ENCODE data around the gene KANSL1L. TPM values are rescaled to one million over a fixed set of nuclear protein-coding genes. Genes with fewer than 3 reads are reported as not detected.
A peak's percentile ranks its signal among the peaks of the same experiment; 100 is the strongest.

KANSL1L gene, protein sequence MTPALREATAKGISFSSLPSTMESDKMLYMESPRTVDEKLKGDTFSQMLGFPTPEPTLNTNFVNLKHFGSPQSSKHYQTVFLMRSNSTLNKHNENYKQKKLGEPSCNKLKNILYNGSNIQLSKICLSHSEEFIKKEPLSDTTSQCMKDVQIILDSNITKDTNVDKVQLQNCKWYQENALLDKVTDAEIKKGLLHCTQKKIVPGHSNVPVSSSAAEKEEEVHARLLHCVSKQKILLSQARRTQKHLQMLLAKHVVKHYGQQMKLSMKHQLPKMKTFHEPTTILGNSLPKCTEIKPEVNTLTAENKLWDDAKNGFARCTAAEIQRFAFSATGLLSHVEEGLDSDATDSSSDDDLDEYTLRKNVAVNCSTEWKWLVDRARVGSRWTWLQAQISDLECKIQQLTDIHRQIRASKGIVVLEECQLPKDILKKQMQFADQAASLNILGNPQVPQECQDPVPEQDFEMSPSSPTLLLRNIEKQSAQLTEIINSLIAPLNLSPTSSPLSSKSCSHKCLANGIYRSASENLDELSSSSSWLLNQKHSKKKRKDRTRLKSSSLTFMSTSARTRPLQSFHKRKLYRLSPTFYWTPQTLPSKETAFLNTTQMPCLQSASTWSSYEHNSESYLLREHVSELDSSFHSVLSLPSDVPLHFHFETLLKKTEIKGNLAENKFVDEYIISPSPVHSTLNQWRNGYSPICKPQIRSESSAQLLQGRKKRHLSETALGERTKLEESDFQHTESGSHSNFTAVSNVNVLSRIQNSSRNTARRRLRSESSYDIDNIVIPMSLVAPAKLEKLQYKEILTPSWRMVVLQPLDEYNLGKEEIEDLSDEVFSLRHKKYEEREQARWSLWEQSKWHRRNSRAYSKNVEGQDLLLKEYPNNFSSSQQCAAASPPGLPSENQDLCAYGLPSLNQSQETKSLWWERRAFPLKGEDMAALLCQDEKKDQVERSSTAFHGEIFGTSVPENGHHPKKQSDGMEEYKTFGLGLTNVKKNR
- 0.90 TPM for polyA plus RNA-seq

GRCh38 chr2:210171309-210172218 lies at the start of gene KANSL1L:
KANSL1L (minus strand) TSS chr2:210171409; CDS start chr2:210154582, 16,827 bp downstream.
- H3K27me3 Mint-ChIP-seq: peaks cover 6% of the 10 kb centered on the region
- peaks cover 8 to 20% (median 14%) of the 10 kb centered on the region in 3 donors for H3K4me1 Mint-ChIP-seq
- peaks cover 5% of the 10 kb centered on the region for H3K36me3 Mint-ChIP-seq
- peak within 1 kb of the TSS; percentile 95 to 99 (median 98) for H3K4me3 Mint-ChIP-seq
- no peaks in the 10 kb centered on the region for H3K9me3 Mint-ChIP-seq
- H3K27ac Mint-ChIP-seq: peak within 1 kb of the TSS; percentile 95 to 96 (median 95)

GRCh38 chr2:210215120-210215519 lies 43.9 kb upstream of the KANSL1L start:
- H3K4me1 Mint-ChIP-seq: no peaks in the 10 kb centered on the region
- H3K27ac Mint-ChIP-seq: no peak overlapping the region
- no peaks in the 10 kb centered on the region for H3K9me3 Mint-ChIP-seq
- H3K27me3 Mint-ChIP-seq: no peaks in the 10 kb centered on the region
- H3K36me3 Mint-ChIP-seq: no peaks in the 10 kb centered on the region
- no peak overlapping the region for H3K4me3 Mint-ChIP-seq

GRCh38 chr2:210210185-210210584 lies 39.0 kb upstream of the KANSL1L start:
- Mint-ChIP-seq H3K4me3 (no peak overlapping the region), H3K36me3 (no peaks in the 10 kb centered on the region), H3K9me3 (no peaks in the 10 kb centered on the region), H3K27ac (no peak overlapping the region), H3K27me3 (peaks cover 9% of the 10 kb centered on the region), H3K4me1 (no peaks in the 10 kb centered on the region)

- H3K27me3 Mint-ChIP-seq: peaks cover 11% of the 10 kb centered on the region
- no peaks in the 10 kb centered on the region for H3K9me3 Mint-ChIP-seq
- no peaks in the 10 kb centered on the region for H3K4me1 Mint-ChIP-seq
- no peaks in the 10 kb centered on the region for H3K36me3 Mint-ChIP-seq
- H3K27ac Mint-ChIP-seq: no peak overlapping the region
- H3K4me3 Mint-ChIP-seq: no peak overlapping the region
These were observed 36.7 kb upstream of the KANSL1L start for GRCh38 chr2:210207929-210208328.

DNA sequence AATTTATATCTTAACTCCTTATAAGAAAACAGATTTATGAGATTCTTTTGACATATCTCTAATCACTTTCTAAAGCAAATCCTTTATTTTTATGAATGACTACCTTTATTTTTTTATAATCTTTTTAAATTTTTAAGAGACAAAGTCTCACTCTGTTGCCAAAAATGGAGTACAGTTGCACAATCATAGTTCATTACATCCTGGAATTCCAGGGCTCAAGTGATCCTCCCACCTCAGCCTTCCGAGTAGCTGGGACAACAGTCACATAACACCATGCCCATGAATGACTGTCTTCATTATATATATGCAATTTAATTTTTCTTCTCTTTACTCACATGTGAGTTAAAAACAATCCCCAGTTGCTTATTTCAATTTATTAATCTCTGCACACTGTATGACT lies 32.3 kb upstream of the KANSL1L start:
- no peaks in the 10 kb centered on the region for H3K4me1 Mint-ChIP-seq
- no peaks in the 10 kb centered on the region for H3K36me3 Mint-ChIP-seq
- peaks cover 16% of the 10 kb centered on the region for H3K27me3 Mint-ChIP-seq
- H3K27ac Mint-ChIP-seq: no peak overlapping the region
- H3K4me3 Mint-ChIP-seq: no peak overlapping the region
- no peaks in the 10 kb centered on the region for H3K9me3 Mint-ChIP-seq

DNA sequence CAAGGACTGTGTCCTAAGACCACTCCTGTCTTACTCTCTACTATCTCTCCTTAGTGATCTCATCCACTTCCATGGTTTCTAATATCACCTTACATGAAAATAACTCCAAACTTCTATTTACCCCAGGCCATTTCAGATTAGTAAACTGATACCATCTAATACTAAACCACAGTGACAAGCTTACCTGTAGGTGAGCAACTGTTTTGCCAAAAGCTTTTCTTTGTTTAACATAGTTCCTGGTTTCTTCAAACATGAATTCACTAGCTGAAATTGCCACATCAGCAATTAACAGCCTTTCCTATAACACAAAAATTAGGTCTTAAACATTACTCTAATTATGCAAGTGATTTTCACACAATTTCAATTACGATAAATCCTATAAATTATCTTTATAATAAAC lies 31.9 kb upstream of the KANSL1L start:
- H3K4me1 Mint-ChIP-seq: no peaks in the 10 kb centered on the region
- no peaks in the 10 kb centered on the region for H3K9me3 Mint-ChIP-seq
- H3K4me3 Mint-ChIP-seq: no peak overlapping the region
- H3K36me3 Mint-ChIP-seq: no peaks in the 10 kb centered on the region
- no peak overlapping the region for H3K27ac Mint-ChIP-seq
- H3K27me3 Mint-ChIP-seq: peaks cover 16% of the 10 kb centered on the region

GRCh38 chr2:210199854-210200253 lies 28.6 kb upstream of the KANSL1L start:
- Mint-ChIP-seq H3K27ac (no peak overlapping the region), H3K27me3 (peaks cover 7% of the 10 kb centered on the region), H3K36me3 (no peaks in the 10 kb centered on the region), H3K9me3 (no peaks in the 10 kb centered on the region), H3K4me3 (no peak overlapping the region), H3K4me1 (no peaks in the 10 kb centered on the region)

DNA sequence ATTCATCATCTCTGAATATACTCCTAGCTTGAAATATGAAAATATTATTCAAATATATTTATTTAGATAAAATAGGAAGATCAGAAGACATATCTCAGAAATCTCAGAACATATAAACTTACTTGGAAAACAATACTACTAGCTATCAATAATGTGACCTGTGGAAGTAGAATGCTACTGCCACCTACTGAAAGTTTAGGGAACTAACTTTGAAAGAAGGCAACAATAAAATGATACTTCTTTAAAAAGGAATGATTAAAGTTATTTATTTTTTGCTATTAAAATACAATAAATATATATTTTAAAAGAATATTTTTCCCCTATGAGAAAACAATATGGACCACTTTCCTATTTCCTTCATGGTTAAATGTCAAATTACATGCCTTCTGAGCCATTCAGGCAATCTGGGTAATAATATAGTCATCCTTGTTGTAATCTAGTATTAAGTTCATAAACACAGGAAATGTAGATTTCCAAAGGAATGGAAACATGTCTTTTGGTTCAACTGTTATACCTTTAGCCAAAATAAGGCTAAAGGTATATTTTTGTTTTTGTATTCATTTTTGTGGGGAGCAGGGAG lies 28.1 kb upstream of the KANSL1L start:
- Mint-ChIP-seq H3K4me3 (no peak overlapping the region), H3K27me3 (peaks cover 7% of the 10 kb centered on the region), H3K4me1 (no peaks in the 10 kb centered on the region), H3K27ac (no peak overlapping the region), H3K36me3 (no peaks in the 10 kb centered on the region), H3K9me3 (no peaks in the 10 kb centered on the region)

DNA sequence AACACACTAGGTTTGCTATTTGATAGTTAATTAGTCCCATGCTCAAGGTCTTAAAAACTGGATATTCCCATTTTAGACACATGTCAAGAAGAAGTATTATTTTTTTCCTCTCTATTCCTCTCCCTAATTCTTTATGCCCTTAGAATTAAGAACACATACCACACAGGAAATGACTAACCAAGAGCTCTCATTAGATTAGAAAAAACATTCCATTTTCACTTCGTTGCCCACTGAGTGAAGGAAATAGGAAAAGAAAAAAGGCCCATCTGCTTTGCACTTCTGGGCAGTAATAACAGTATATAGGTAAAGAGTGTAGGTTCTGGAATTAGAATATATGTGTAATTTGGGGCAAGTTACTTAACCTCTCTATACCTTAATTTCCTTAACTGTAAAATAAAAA lies 27.1 kb upstream of the KANSL1L start:
- Mint-ChIP-seq H3K4me1 (no peaks in the 10 kb centered on the region), H3K9me3 (no peaks in the 10 kb centered on the region), H3K27ac (no peak overlapping the region), H3K4me3 (no peak overlapping the region), H3K27me3 (peaks cover 7% of the 10 kb centered on the region), H3K36me3 (no peaks in the 10 kb centered on the region)

GRCh38 chr2:210197720-210198119 lies 26.5 kb upstream of the KANSL1L start:
- Mint-ChIP-seq H3K27me3 (peaks cover 4% of the 10 kb centered on the region), H3K36me3 (no peaks in the 10 kb centered on the region), H3K4me3 (no peak overlapping the region), H3K9me3 (no peaks in the 10 kb centered on the region), H3K27ac (no peak overlapping the region), H3K4me1 (no peaks in the 10 kb centered on the region)

GRCh38 chr2:210195101-210195852 lies 24.1 kb upstream of the KANSL1L start:
- H3K36me3 Mint-ChIP-seq: no peaks in the 10 kb centered on the region
- H3K27ac Mint-ChIP-seq: no peak overlapping the region
- no peaks in the 10 kb centered on the region for H3K9me3 Mint-ChIP-seq
- H3K4me3 Mint-ChIP-seq: no peak overlapping the region
- no peaks in the 10 kb centered on the region for H3K4me1 Mint-ChIP-seq
- no peaks in the 10 kb centered on the region for H3K27me3 Mint-ChIP-seq

DNA sequence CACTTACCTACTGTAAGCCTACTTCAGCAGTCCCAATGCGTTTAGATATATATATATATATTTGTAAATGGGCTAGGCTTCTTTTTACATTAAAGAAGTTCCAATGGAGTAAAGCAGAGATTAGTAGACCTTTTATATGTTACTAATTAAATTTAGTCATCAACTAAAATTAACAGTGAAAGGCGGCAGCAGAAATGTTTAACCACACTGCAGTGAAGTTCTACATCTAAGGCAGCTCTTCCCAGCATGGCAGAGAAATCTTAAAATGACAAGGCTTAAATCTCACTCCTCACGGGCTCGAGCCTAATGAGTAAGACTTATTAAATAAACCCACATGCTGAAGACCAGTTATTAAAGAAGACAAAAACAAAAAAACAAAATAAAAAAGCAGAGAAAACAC lies 19.1 kb upstream of the KANSL1L start:
- no peak overlapping the region for H3K4me3 Mint-ChIP-seq
- H3K4me1 Mint-ChIP-seq: no peaks in the 10 kb centered on the region
- H3K9me3 Mint-ChIP-seq: peaks cover under 1 to 9% (median 8%) of the 10 kb centered on the region in 3 donors
- no peaks in the 10 kb centered on the region for H3K36me3 Mint-ChIP-seq
- peaks cover 7% of the 10 kb centered on the region for H3K27me3 Mint-ChIP-seq
- H3K27ac Mint-ChIP-seq: no peak overlapping the region

DNA sequence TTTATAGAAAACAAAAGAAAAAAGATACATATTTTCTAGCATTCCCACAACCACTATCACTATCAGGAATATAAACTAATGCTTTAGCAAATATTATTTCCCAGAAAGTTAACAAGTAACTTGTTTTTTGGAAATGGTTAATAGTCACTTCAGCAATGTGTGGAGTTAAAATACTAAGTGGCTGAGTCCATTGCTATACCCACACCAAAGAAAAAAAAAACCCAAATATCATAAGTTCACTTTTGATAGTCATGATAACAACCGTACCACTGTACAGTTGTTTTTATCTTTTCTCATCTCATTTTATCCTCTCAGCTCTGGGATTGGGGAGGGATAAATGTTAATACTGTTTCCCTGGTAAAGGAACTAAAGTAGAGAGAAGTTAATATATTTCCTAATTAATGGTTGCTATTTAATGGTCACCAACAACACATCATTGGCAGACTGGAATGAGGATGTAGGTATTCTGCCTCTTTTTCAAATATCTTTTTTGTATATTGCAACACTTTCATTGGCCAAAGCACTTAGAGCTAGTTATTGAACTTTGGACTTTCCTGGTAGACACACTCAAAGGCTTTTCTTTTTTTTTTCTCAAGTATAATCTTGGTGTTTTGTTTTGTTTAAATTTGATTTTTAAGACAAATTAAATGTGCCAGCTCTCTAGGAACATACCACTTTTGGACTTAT lies 18.4 kb upstream of the KANSL1L start:
- Mint-ChIP-seq H3K4me3 (no peak overlapping the region), H3K9me3 (peaks cover 6 to 14% (median 10%) of the 10 kb centered on the region in 3 donors), H3K27ac (no peak overlapping the region), H3K4me1 (no peaks in the 10 kb centered on the region), H3K27me3 (peaks cover 7% of the 10 kb centered on the region), H3K36me3 (no peaks in the 10 kb centered on the region)

Measured in IgD-negative memory B cell (primary cell).